ENCODE results near the gene CELF4.

GRCh38 chr18:37315935-37316334 lies 249.7 kb downstream of the CELF4 start:
- TF ChIP-seq POLR2AphosphoS5 (IDR thresholded peaks at IDR 0.05) (no peak), EP300 (IDR thresholded peaks at IDR 0.05) (no peak), POLR2A (IDR thresholded peaks at IDR 0.05) (no peak)
- TF ChIP-seq, protein P1, sequence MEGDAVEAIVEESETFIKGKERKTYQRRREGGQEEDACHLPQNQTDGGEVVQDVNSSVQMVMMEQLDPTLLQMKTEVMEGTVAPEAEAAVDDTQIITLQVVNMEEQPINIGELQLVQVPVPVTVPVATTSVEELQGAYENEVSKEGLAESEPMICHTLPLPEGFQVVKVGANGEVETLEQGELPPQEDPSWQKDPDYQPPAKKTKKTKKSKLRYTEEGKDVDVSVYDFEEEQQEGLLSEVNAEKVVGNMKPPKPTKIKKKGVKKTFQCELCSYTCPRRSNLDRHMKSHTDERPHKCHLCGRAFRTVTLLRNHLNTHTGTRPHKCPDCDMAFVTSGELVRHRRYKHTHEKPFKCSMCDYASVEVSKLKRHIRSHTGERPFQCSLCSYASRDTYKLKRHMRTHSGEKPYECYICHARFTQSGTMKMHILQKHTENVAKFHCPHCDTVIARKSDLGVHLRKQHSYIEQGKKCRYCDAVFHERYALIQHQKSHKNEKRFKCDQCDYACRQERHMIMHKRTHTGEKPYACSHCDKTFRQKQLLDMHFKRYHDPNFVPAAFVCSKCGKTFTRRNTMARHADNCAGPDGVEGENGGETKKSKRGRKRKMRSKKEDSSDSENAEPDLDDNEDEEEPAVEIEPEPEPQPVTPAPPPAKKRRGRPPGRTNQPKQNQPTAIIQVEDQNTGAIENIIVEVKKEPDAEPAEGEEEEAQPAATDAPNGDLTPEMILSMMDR (IDR thresholded peaks at IDR 0.05), result no peak
